ENCODE measurements around the gene DUSP21.
"Not testable (repeated sequence)": the region's sequence is repeated elsewhere in the genome, so short reads cannot be mapped to it uniquely, and the experiment has no call there.

DNA sequence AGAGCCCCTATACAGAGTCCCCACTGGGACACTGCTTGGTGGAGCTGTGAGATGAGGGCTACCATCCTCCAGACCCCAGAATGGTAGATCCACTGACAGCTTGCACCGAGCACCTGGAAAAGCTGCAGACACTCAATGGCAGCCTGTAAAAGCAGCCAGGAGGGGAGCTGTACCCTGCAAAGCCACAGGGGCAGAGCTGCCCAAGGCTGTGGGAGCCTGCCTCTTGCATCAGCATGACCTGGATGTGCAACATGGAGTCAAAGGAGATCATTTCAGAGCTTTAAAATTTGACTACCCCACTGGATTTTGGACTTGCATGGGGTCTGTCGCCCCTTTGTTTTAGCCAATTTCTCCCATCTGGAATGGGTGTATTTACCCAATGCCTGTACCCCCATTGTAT, 20.6 kb upstream of the DUSP21 start:
- not testable (repeated sequence) for TF ChIP-seq TARDBP, FOXA1 (IDR thresholded peaks at IDR 0.05)
